ENCODE results near the gene MINDY4.
"Not testable (repeated sequence)": the region's sequence is repeated elsewhere in the genome, so short reads cannot be mapped to it uniquely, and the experiment has no call there.

MINDY4 gene

DNA sequence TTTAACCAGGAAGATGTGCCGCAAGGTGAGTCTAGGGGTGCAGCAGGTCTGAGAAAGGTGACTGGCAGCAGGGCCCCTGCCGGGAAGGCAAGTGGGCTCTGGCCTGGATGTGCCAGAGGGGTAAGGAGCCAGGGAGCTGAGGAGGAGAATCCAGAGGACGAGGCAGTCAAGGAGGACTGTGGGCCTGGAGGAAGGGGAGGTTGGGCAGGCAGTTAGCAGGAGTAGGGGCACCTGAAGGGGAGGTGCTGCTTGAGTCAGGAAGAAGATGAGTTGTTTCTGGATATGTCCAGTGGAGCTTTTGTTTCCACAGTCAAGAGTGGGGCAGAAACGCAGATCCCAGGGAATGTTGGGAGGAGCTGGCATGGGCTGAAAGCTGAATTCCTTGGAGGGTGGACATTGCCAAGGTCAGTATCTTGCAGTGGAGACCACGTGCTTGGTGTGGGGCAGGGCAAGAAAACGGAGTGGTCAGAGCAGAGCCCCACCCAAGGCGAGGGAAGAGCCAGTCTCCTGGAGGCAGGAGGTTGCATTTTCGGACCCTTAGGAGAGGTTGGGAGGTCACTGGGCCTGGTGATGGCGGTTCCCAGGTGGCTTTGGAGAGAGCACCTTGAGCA is 34.0 kb downstream of the MINDY4 start:
- DNase-seq, result no peak

DNA sequence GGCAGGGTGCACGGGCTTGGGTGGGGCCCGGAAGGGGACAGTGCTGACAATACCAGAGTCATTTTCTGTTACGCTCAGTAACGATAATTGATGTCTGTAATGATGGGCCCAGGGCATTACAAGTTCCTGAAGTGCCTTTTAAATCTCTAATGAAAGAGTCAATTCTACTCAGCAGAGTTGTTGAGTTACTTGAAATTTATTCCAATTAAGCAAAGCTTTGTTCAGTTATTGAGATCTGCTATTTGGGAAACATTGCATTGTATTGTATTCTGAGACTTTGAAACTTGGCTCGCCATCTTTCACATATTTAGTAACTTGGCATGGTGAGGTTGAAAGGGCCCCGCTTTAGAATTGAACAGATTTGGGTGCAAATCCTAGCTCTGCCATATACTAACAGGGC is 34.7 kb downstream of the MINDY4 start:
- DNase-seq, result no peak

DNA sequence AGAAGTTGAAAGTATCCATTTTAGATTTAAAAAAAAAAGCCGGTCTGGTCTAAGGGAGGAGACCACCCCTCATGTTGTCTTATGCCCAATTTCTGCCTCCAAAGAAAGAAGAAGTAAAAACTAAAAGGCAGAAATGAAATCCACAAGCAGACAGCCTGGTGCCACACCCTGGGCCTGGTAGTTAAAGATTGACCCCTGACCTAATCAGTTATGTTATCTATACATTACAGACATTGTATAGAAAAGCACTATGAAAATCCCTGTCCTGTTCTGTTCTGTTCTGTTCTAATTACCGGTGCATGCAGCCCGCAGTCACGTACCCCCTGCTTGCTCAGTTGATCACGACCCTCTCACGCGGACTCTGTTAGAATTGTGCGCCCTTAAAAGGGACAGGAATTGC is 36.3 kb downstream of the MINDY4 start:
- not testable (repeated sequence) for DNase-seq

DNA sequence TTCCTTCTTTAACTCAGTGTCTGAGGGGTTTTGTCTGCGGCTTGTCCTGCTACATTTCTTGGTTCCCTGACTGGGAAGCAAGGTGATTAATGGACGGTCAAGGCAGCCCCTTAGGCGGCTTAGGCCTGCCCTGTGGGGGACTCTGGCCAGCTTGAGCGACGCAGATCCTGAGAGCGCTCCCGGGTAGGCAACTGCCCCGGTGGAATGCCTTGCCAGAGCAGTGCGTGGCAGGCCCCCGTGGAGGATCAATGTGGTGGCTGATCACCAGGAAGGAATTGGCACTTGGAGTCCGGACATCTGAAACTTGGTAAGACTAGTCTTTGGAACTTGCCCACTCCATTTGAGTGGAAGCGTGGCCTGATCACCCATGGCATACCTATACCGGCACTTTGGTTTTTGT is 36.7 kb downstream of the MINDY4 start:
- not testable (repeated sequence) for DNase-seq

DNA sequence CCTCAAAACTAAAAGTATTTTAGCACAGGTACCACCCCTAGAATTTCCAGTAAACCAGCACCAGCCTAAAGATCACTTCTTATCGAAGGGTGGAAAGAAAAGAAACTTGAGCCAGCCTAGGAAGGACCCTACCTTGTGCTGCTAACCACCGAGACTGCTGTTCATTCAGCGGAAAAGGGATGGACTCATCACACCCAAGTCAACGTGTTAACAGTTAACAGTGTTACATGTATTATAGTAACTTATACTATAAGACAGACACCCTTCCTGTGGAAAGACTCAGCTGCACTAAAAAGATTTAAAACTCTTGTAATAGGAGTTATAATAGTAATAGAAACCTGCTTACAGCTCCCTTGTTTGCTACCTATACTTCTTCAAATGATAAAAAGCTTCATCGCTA is 39.8 kb downstream of the MINDY4 start:
- DNase-seq, result no peak

DNA sequence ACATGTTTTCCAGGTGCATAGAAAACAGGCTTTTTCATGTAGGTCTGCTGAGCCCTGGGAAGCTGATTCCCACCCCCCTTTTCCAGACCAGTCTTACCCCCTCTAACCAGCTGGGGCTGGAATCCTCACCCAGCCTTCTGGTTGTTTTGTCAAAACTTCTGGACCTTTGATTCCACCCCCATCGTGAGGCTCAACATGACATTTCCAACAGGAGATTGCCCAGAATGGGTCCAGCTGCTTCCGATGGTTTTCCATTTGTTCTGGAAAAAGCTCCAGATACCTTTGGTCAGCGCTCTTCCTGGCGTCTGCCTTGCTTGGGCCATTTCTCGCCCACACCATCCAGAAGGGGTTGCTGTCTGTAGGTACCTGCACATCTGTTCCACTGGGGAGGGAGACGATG is 41.5 kb downstream of the MINDY4 start:
- DNase-seq, result no peak

DNA sequence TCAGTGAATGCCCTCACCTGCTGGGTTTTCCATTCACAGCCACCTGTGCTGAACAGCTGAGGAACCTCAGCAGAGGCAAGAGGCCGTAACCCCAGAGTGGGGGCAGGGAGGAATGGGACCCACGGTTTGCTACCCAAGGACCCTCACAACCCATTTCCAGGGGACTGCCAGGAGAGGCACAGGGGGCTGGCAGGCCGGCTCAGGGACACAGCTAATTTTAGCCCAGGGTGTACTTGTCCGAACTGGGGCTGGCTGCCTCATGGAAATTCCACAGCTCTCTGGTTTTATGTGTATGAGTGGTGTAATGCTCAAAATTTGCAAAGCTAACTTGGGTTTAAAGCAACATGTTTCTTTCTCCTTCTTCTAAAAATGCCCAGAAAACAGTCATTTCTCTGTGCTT is 42.2 kb downstream of the MINDY4 start:
- no peak for DNase-seq

DNA sequence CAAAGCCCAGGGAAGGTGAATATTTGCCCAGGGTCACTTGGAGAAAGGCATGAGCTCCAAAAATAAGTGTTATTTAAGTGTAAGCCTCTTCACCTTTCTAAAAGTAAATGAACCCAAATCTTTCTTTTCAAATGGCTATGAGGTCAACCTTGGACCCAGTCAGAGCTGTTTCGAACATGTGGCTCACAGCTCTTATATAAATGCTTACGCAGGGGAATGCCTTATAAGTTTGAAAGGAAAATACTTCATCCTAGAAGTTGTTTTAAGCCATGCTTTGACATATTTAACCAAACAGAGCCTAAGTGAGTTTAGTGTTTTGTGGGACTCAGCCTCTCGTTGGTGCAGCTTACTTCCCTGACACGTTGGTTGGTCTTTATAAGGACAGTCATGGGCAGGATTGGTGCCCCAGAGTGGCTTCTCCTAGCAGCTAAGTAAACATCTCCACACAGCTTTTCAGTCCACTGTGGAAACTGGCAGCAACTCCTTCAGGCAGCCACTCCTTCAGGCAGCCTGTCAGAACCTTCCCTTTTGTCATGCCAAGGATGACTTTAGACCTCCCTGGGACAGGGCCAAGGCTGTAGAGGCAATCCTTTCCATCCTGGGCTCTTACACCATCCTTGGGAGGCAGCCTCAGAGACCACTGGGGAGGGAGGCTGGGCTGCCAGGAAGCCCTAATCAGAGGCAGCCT is 43.6 kb downstream of the MINDY4 start:
- DNase-seq, result no peak

DNA sequence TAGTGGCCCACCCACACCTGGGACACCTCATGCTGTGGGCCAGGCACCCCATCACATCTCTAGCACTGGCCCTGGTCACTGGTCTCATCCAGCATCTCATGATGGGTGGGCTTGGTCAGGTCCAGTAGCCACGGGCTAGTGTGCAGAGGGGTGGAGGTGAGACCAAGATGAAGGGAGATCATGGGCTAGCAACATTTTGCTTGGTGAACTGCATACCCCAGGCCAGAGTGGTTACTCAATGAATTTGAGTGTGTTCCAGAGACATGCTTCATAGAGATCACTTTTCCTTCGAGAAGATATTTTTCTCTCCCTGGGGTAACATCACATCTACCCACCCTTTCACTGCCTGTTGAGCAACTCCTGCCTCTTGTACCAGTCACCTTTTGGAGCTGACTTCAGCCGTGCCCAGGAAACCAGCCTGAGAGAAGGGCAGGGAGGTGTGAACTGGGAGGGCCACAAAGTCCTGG is 44.2 kb downstream of the MINDY4 start:
- DNase-seq, result no peak

DNA sequence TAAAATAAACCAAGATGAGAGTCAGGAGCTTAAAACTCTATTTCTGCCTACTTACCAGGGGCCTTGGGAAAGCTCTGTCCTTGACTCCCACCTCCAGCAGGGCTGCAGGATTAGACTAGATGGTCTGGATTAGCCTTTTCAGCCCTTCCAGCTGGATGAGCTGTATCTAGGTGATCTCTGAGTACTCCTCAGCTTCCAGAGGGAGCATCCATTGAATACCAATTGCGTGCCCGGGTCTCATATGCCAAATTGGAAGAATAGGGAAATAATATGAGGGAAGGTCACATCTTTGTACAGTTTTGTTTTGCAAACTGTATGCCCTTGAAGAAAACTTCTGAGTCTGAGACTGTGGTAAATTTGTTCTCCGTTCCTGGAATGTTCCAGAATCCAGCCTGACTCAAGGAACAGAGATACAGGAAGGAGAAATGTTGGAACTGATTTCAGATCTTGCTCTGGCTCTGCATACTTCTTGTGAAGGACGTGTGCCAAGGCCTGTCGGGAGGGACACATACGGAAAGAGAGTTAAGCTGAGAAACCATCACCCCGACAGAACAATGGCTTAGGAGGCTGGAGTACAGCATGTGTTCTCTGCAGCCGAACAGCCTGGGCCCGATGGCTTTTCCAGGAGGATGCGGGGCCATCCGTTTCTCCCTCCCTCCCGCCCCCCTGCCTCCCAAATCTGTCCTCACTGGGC is 44.9 kb downstream of the MINDY4 start:
- no peak for DNase-seq

DNA sequence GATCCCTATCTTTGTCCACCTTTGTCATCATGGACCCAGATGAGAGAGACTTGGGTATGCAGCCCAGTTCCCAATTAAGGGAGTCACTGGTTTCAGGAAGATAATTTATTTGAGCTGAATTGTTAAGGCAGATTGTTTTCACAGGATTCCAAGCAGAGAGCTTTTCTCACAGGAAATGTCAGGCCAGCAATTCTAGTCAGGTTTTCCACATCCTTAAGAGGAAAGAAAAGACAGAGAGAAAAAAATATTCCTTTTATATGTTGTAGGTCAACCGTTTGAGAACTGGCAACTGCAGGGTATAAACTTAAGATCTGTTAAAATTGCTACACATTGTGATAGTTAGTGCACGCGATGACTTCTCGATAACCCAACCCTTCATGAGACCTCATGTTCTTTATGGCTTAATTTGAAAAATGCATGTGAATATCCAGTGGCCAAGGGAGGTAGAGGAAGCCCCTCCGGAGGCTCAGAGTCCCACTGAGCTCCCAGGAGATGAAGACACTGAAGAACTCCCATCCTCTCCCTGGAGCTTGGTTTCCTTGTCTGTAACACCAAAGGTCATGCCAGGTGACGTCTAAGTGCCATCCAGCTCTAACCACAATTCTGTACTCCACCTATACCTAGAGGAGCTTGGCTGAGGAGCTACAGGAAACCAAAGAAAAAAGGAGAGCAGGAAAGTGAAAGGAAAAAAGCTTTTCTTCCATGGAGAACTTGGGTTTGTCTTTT is 45.6 kb downstream of the MINDY4 start:
- no peak for DNase-seq

DNA sequence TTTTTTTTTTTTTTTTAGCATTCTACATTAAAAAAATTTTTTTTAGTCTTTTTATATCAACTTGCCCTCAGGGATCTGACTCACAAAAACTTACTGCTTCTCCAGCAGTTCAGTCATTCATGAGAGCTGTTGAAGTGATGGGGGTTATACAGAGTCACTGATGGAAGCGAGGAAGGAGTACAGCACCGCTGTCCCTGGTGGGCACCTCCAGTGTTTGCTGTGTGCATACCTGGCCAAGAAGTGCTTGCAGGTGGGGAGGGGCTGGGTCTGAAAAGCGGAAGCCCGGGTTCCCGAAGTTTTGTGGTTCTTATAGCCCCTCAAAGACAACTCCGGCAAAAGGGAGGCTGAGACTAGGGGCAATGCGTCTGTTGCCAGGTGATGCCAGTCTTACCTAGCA is 46.2 kb downstream of the MINDY4 start:
- no peak for DNase-seq

DNA sequence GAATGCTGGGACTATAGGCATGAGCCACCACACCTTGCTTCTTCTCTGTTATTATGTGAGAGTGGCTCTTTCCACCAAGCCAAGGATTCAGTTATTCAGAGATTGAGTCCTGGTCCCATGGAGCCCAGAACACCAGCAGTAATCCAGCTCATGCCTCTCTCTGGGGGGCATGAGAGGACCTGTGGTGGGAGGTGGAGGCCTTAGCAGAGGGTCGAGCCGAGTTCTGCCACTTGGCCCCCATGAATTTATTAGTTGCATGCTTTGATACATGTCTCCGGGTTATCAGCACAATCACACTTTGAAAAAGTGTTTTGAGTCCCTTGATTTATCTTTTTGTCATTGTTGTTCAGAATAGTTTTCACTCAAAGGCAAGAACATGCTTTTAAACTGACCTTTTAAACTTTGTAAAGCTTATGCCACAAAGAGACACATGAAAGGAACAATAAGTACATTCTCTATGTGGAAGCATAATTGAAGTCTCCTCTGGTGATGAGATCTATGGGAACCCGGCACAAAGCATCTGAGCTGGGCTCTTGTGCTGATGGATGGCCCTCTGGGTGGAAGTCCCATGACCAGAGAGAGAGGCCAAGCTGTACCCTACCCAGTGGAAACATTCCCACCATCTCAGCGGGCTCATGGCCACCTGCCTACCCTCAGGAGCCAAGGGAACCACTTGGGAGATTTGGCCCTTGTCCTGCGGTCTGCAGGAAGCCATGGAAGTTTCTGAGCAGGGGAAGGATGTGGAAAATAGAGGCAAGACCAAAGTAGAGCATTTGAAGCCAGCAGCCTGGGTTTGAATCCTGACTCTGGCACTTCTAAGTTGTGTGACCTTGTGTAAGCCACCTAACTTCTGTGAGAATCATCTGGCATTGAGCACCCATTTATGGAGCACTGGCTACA is 53.9 kb downstream of the MINDY4 start:
- no peak for DNase-seq

DNA sequence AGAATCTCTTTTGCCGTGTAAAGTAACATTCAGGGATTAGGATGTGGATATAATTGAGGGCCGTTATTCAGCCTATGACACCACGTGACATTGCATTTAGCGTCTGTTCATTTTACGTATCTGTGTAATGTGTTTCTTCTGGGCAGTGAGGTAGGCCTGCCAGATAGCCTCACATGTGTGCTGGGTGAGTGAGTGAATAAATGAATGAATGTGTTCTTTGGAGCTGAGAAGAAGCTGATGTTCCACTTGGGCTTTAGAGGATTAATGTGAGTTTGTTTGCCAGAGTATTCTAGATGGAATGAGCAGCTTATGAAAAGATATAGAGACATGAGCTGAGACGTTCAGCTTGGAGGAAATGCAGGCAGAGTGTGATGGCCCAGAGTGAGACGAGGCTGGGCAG is 55.0 kb downstream of the MINDY4 start:
- DNase-seq, result no peak

DNA sequence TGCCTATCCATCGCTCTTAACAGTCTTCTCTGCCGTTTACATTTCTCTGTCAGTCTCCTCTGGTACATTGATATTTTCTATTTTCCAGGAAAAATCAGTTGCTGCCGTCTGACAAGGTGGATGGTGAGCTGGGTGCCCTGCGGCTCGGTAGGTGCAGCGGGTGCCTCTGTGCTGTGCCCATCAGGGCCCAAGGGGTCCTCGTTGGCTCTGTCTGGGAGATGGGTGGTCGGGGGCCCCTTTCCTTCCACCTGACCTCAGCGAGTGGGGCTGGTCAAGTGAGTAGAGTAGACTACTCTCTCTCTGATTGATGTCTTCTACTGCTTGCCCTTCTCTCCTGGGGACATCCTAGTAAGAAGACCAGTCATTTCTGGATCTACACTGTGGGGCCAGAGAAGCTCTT is 57.4 kb downstream of the MINDY4 start:
- DNase-seq, result no peak

DNA sequence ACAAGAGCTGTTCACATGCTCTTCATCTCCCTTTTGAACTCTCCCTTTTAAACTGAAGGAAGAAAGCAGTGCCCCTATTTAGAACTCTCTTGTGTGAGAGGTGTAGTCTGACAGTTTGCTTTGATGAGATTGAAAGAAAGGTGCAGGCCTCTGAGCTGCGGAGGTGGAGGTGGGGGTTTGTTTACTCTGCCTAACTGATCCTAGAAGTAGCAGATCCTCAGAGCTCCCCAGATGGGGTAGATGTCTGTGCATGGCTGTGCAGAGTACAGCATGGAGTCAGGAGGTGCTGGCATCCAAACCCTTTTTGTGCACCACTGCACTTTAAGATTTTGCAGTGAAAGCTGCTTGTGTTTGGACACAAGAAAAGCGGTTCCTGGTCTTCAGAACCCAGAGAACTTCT is 58.3 kb downstream of the MINDY4 start:
- no peak for DNase-seq

DNA sequence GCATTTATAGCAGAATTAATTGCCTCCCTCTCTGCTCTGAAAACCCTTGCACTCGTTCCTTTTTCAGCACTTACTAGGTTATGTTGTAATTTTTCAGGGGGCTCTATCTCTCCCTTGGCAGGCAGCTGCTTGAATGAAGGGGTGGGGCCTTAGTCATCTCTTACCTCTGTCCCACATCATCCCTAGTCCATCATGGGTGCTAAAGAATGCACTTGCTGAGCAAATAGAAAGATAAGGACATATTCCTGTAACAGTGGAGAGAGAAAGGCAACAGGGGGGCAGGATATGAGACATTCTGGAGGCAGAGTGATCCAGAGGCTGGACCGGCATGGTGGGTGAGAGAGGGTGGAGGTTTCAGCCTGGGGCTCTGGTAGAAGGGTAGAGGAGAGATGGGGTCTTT is 60.0 kb downstream of the MINDY4 start:
- no peak for DNase-seq

DNA sequence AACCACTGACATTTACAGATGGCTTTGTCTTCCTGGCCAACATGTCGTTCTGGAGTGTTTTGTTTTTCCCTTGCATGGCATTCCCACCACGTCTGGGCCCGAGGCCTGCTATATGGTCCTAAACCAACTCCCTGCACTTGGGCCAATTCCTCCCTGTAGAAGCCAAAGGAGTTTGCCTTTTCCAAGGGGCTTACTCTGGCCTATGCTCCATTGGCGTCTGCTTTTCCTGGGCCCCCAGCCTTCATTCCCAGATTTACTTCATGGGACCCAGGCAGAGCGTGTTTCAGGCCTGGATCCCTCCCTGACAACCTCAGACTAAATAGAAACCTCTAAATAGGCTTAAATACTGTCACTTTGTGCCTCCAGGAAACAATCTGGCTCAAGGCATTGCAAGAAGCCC is 60.7 kb downstream of the MINDY4 start:
- no peak for DNase-seq

DNA sequence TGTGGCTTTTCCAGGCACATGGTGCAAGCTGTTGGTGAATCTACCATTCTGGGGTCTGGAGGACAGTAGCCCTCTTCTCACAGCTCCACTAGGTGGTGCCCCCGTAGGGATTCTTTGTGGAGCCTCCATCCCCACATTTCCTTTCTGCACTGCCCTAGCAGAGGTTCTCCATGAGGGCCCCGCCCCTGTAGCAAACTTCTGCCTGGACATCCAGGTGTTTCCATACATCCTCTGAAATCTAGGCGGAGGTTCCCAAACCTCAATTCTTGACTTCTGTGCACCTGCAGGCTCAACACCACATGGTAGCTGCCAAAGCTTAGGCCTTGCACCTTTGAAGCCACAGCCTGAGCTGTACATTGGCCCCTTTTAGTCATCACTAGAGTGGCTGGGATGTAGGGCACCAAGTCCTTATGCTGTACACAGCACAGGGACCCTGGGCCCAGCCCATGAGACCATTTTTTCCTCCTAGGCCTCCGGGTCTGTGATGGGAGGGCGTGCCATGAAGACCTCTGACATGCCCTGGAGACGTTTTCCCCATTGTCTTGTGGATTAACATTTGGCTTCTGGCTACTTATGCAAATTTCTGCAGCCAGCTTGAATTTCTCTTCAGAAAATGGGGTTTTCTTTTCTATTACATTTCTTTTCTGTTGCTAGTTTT is 62.9 kb downstream of the MINDY4 start:
- not testable (repeated sequence) for DNase-seq

DNA sequence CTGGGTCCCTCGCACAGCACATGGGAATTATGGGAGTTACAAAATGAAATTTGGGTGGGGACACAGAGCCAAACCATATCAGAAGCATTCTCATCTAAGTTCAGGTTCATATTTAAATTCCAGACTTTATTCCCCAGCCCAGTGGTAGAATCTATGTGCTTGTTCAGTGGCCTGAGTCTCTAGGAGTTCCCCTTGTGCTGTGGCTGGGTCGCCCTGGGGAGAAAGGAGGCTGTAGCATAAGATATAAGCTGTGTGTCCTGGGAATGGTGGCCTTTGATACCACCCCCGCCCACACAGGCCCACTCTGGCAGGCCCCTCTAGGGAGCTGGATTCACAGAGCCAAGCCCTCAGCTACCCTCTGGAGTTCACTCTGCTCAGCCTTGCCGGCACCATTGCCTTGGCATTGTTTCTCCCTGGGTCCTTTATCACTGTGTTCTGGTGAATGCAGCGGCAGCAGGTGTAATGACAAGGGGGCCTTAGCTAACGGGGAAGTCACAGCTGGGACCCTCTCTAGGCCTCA is 64.2 kb downstream of the MINDY4 start:
- no peak for DNase-seq

DNA sequence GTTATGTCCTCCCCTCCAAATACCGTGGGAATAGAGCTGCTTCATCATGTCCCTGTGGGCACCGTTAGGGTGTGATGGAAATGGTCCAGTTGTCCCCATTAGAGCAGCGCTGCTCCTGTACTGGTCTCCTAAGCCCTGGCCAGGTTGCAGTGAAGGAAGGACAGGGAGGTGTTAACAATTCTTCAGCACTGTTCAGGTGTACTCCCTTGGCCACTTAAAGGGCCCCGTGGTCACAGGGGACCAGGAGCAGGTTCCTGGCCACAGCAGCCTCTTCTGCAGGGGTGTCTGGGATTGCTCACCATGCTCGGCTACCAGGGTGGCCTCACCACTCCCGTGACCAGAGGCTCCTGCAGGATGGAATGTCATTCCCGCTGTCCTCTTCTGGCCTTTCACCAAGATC is 65.8 kb downstream of the MINDY4 start:
- no peak for DNase-seq

DNA sequence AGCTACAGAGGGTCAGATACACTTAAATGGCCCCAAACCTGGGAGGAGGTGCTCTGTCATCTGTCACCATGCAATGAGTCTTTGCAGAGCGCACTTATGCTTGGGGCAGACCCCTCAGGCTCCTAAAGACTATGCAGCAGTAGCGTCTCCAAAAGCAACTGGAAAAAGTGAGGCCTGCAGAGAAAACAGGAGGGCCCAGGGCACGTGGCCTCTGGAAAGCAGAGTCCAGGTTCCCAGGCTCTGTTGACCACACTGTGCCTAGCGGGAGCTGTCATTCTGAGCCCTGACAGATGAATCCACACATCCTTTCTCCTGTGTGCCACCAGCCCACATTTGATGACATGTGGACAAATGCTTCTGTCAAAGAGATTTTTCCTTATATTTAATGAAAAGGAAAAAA is 66.4 kb downstream of the MINDY4 start:
- DNase-seq, result no peak
